ENCODE data around the gene TMEM219.

DNA sequence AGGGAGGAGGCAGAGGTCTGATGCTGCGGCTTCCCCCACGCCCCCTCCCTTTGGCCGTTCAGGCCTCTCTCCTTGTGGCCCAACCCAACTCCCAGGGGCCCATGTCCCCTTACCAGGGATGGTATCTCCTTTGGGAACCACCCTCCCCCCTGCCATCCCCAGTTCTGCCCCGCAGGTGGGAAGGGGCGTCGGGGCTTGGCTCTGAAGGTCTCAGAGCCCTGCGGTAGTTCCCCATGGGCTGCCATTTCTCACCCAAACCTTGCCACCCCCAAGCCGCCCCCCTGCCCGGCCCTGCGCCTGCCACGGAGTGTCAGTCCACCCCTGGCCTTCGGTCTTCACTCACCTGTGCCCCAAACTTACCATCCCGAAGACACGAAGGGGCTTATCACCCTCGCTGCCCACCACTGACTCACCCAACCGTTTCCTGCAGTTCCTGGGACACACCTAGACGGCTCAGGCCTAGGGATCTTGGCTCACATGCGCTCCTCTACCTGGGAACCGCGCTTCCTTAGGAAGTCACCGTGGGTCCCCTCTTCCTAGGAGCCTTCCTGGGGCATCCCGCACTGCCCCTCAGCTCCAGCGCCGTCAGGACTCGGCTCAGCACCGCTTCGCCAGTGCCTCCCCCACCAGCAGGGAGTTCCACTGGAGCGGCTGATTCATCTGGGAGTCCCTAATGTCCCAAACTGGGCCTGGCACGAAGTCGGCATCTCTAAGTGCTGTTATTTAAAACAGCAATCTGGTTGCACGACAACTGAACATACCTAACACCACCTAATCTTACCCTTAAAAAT, 50.0 kb downstream of the TMEM219 start:
- TF ChIP-seq POLR2A (IDR thresholded peaks at IDR 0.05; ENCODE audit: low read depth, low read length): no peak
- TF ChIP-seq POLR2AphosphoS5 (IDR thresholded peaks at IDR 0.05; ENCODE audit: low read depth, low read length): no peak
- no peak for TF ChIP-seq TAF1 (IDR thresholded peaks at IDR 0.05; ENCODE audit: borderline replicate concordance, low read depth, low read length)
